Measurements from ENCODE around the gene FAIM.
"Not testable (repeated sequence)": the region's sequence is repeated elsewhere in the genome, so short reads cannot be mapped to it uniquely, and the experiment has no call there.

FAIM gene

GRCh38 chr3:138604106-138604595 is 4.4 kb upstream of the FAIM start:
- not testable (repeated sequence) for H3K9me3 ChIP-seq (ENCODE audit: control insufficient read depth in 1 of 2, low read length in 2 of 2); H3K27ac ChIP-seq (ENCODE audit: low read length); H3K4me1 ChIP-seq (ENCODE audit: control insufficient read depth in 1 of 2, insufficient read depth in 2 of 2, low read length in 2 of 2); H3K4me3 ChIP-seq (ENCODE audit: low read depth in 1 of 2, low read length in 2 of 2); H3K36me3 ChIP-seq (ENCODE audit: control insufficient read depth in 1 of 2, insufficient read depth in 2 of 2, low read length in 2 of 2); H3K27me3 ChIP-seq (ENCODE audit: low read depth, low read length)

- no peaks in the 10 kb centered on the region for H3K9me3 ChIP-seq (ENCODE audit: control insufficient read depth in 1 of 2, low read length in 2 of 2)
- H3K36me3 ChIP-seq (ENCODE audit: control insufficient read depth in 1 of 2, insufficient read depth in 2 of 2, low read length in 2 of 2) = no peaks in the 10 kb centered on the region
- peaks cover 0 to 5% of the 10 kb centered on the region in 2 donors for H3K4me1 ChIP-seq (ENCODE audit: control insufficient read depth in 1 of 2, insufficient read depth in 2 of 2, low read length in 2 of 2)
- peak overlapping the region; percentile 89 for H3K27ac ChIP-seq (ENCODE audit: low read length)
- no peaks in the 10 kb centered on the region for H3K27me3 ChIP-seq (ENCODE audit: low read depth, low read length)
- H3K4me3 ChIP-seq (ENCODE audit: low read depth in 1 of 2, low read length in 2 of 2) = peak overlapping the region; percentile 72 to 85
These were observed 1.3 kb downstream of the FAIM start for GRCh38 chr3:138609898-138610266.

GRCh38 chr3:138615462-138615861 is 6.9 kb downstream of the FAIM start:
- Histone ChIP-seq H3K27me3 (ENCODE audit: low read depth, low read length) (no peaks in the 10 kb centered on the region), H3K4me1 (ENCODE audit: control insufficient read depth in 1 of 2, insufficient read depth in 2 of 2, low read length in 2 of 2) (no peaks in the 10 kb centered on the region), H3K4me3 (ENCODE audit: low read depth in 1 of 2, low read length in 2 of 2) (no peak overlapping the region), H3K36me3 (ENCODE audit: control insufficient read depth in 1 of 2, insufficient read depth in 2 of 2, low read length in 2 of 2) (no peaks in the 10 kb centered on the region), H3K27ac (ENCODE audit: low read length) (no peak overlapping the region), H3K9me3 (ENCODE audit: control insufficient read depth in 1 of 2, low read length in 2 of 2) (no peaks in the 10 kb centered on the region)

GRCh38 chr3:138620431-138620830 is 11.9 kb downstream of the FAIM start:
- Histone ChIP-seq H3K36me3 (ENCODE audit: control insufficient read depth in 1 of 2, insufficient read depth in 2 of 2, low read length in 2 of 2) (no peaks in the 10 kb centered on the region), H3K27me3 (ENCODE audit: low read depth, low read length) (no peaks in the 10 kb centered on the region), H3K27ac (ENCODE audit: low read length) (no peak overlapping the region), H3K4me3 (ENCODE audit: low read depth in 1 of 2, low read length in 2 of 2) (no peak overlapping the region), H3K4me1 (ENCODE audit: control insufficient read depth in 1 of 2, insufficient read depth in 2 of 2, low read length in 2 of 2) (no peaks in the 10 kb centered on the region), H3K9me3 (ENCODE audit: control insufficient read depth in 1 of 2, low read length in 2 of 2) (no peaks in the 10 kb centered on the region)

- H3K4me3 ChIP-seq (ENCODE audit: low read depth in 1 of 2, low read length in 2 of 2) = no peak overlapping the region
- H3K36me3 ChIP-seq (ENCODE audit: control insufficient read depth in 1 of 2, insufficient read depth in 2 of 2, low read length in 2 of 2) = peaks cover 0 to 5% of the 10 kb centered on the region in 2 donors
- H3K27me3 ChIP-seq (ENCODE audit: low read depth, low read length) = no peaks in the 10 kb centered on the region
- no peak overlapping the region for H3K27ac ChIP-seq (ENCODE audit: low read length)
- no peaks in the 10 kb centered on the region for H3K4me1 ChIP-seq (ENCODE audit: control insufficient read depth in 1 of 2, insufficient read depth in 2 of 2, low read length in 2 of 2)
- no peaks in the 10 kb centered on the region for H3K9me3 ChIP-seq (ENCODE audit: control insufficient read depth in 1 of 2, low read length in 2 of 2)
These were observed 15.9 kb downstream of the FAIM start for GRCh38 chr3:138624518-138624917.

GRCh38 chr3:138625707-138626365 is 17.3 kb downstream of the FAIM start:
- no peak overlapping the region for H3K4me3 ChIP-seq (ENCODE audit: low read depth in 1 of 2, low read length in 2 of 2)
- H3K36me3 ChIP-seq (ENCODE audit: control insufficient read depth in 1 of 2, insufficient read depth in 2 of 2, low read length in 2 of 2) = peaks cover 0 to 12% of the 10 kb centered on the region in 2 donors
- no peak overlapping the region for H3K27ac ChIP-seq (ENCODE audit: low read length)
- no peaks in the 10 kb centered on the region for H3K4me1 ChIP-seq (ENCODE audit: control insufficient read depth in 1 of 2, insufficient read depth in 2 of 2, low read length in 2 of 2)
- no peaks in the 10 kb centered on the region for H3K27me3 ChIP-seq (ENCODE audit: low read depth, low read length)
- H3K9me3 ChIP-seq (ENCODE audit: control insufficient read depth in 1 of 2, low read length in 2 of 2) = no peaks in the 10 kb centered on the region

GRCh38 chr3:138629526-138629925 is 21.0 kb downstream of the FAIM start:
- Histone ChIP-seq H3K4me1 (ENCODE audit: control insufficient read depth in 1 of 2, insufficient read depth in 2 of 2, low read length in 2 of 2) (no peaks in the 10 kb centered on the region), H3K9me3 (ENCODE audit: control insufficient read depth in 1 of 2, low read length in 2 of 2) (no peaks in the 10 kb centered on the region), H3K36me3 (ENCODE audit: control insufficient read depth in 1 of 2, insufficient read depth in 2 of 2, low read length in 2 of 2) (peaks cover 0 to 22% of the 10 kb centered on the region in 2 donors)

GRCh38 chr3:138638641-138639040 is 30.1 kb downstream of the FAIM start:
- Histone ChIP-seq H3K27ac (ENCODE audit: low read length) (no peak overlapping the region), H3K4me1 (ENCODE audit: control insufficient read depth in 1 of 2, insufficient read depth in 2 of 2, low read length in 2 of 2) (peaks cover 0 to 4% of the 10 kb centered on the region in 2 donors), H3K4me3 (ENCODE audit: low read depth in 1 of 2, low read length in 2 of 2) (no peak overlapping the region), H3K9me3 (ENCODE audit: control insufficient read depth in 1 of 2, low read length in 2 of 2) (peaks cover 3 to 15% of the 10 kb centered on the region in 2 donors), H3K36me3 (ENCODE audit: control insufficient read depth in 1 of 2, insufficient read depth in 2 of 2, low read length in 2 of 2) (peaks cover 0 to 3% of the 10 kb centered on the region in 2 donors), H3K27me3 (ENCODE audit: low read depth, low read length) (no peaks in the 10 kb centered on the region)

More at GRCh38 chr3:138629526-138629925, 21.0 kb downstream of the FAIM start:
- Histone ChIP-seq H3K27me3 (ENCODE audit: low read depth, low read length) (no peaks in the 10 kb centered on the region), H3K27ac (ENCODE audit: low read length) (no peak overlapping the region), H3K4me3 (ENCODE audit: low read depth in 1 of 2, low read length in 2 of 2) (no peak overlapping the region)

GRCh38 chr3:138640537-138640936 is 32.0 kb downstream of the FAIM start:
- no peaks in the 10 kb centered on the region for H3K27me3 ChIP-seq (ENCODE audit: low read depth, low read length)
- H3K9me3 ChIP-seq (ENCODE audit: control insufficient read depth in 1 of 2, low read length in 2 of 2) = peaks cover 3 to 29% of the 10 kb centered on the region in 2 donors
- H3K36me3 ChIP-seq (ENCODE audit: control insufficient read depth in 1 of 2, insufficient read depth in 2 of 2, low read length in 2 of 2) = no peaks in the 10 kb centered on the region
- H3K4me3 ChIP-seq (ENCODE audit: low read depth in 1 of 2, low read length in 2 of 2) = no peak overlapping the region
- H3K4me1 ChIP-seq (ENCODE audit: control insufficient read depth in 1 of 2, insufficient read depth in 2 of 2, low read length in 2 of 2) = peaks cover 0 to 4% of the 10 kb centered on the region in 2 donors
- no peak overlapping the region for H3K27ac ChIP-seq (ENCODE audit: low read length)

GRCh38 chr3:138642226-138642926 is 33.8 kb downstream of the FAIM start:
- Histone ChIP-seq H3K9me3 (ENCODE audit: control insufficient read depth in 1 of 2, low read length in 2 of 2) (peaks cover 3 to 41% of the 10 kb centered on the region in 2 donors), H3K4me3 (ENCODE audit: low read depth in 1 of 2, low read length in 2 of 2) (no peak overlapping the region), H3K4me1 (ENCODE audit: control insufficient read depth in 1 of 2, insufficient read depth in 2 of 2, low read length in 2 of 2) (peaks cover 0 to 4% of the 10 kb centered on the region in 2 donors), H3K27me3 (ENCODE audit: low read depth, low read length) (no peaks in the 10 kb centered on the region), H3K36me3 (ENCODE audit: control insufficient read depth in 1 of 2, insufficient read depth in 2 of 2, low read length in 2 of 2) (no peaks in the 10 kb centered on the region), H3K27ac (ENCODE audit: low read length) (no peak overlapping the region)

GRCh38 chr3:138642927-138643253 is 34.3 kb downstream of the FAIM start:
- Histone ChIP-seq H3K9me3 (ENCODE audit: control insufficient read depth in 1 of 2, low read length in 2 of 2) (peaks cover 3 to 41% of the 10 kb centered on the region in 2 donors), H3K4me3 (ENCODE audit: low read depth in 1 of 2, low read length in 2 of 2) (no peak overlapping the region), H3K36me3 (ENCODE audit: control insufficient read depth in 1 of 2, insufficient read depth in 2 of 2, low read length in 2 of 2) (no peaks in the 10 kb centered on the region), H3K4me1 (ENCODE audit: control insufficient read depth in 1 of 2, insufficient read depth in 2 of 2, low read length in 2 of 2) (peaks cover 0 to 4% of the 10 kb centered on the region in 2 donors), H3K27ac (ENCODE audit: low read length) (no peak overlapping the region), H3K27me3 (ENCODE audit: low read depth, low read length) (no peaks in the 10 kb centered on the region)

Data from muscle layer of duodenum (tissue), 2 donors.